Measurements from ENCODE around the gene DOCK1.

Gene DOCK1

GRCh38 chr10:127190427-127190826, 285.2 kb downstream of the DOCK1 start:
- DNase-seq: no peak

- DNase-seq: no peak
These were observed 287.9 kb downstream of the DOCK1 start for GRCh38 chr10:127193125-127193524.

GRCh38 chr10:127194111-127194510, 288.9 kb downstream of the DOCK1 start:
- DNase-seq: no peak

- no peak for DNase-seq
These were observed 289.4 kb downstream of the DOCK1 start for GRCh38 chr10:127194599-127194998.

- DNase-seq: no peak
These were observed 289.8 kb downstream of the DOCK1 start for GRCh38 chr10:127195041-127195506.

GRCh38 chr10:127195571-127196281, 290.5 kb downstream of the DOCK1 start:
- DNase-seq: no peak

GRCh38 chr10:127196282-127197153, 291.3 kb downstream of the DOCK1 start, which contains the start of gene INSYN2A:
INSYN2A (minus strand) TSS chr10:127196591; CDS start chr10:127176395, 20,196 bp downstream.
- peak; percentile 73 for DNase-seq

GRCh38 chr10:127197154-127197432, 291.9 kb downstream of the DOCK1 start:
- no peak for DNase-seq

- no peak for DNase-seq
These were observed 293.1 kb downstream of the DOCK1 start for GRCh38 chr10:127198307-127198706.

GRCh38 chr10:127198721-127199120, 293.5 kb downstream of the DOCK1 start:
- no peak for DNase-seq

- DNase-seq: no peak
These were observed 295.4 kb downstream of the DOCK1 start for GRCh38 chr10:127200646-127201045.

GRCh38 chr10:127203067-127203466, 297.8 kb downstream of the DOCK1 start:
- no peak for DNase-seq

GRCh38 chr10:127207081-127207480, 301.9 kb downstream of the DOCK1 start:
- DNase-seq: no peak

GRCh38 chr10:127210936-127211466, 305.8 kb downstream of the DOCK1 start:
- no peak for DNase-seq

- DNase-seq: no peak
These were observed 310.6 kb downstream of the DOCK1 start for GRCh38 chr10:127215866-127216265.

GRCh38 chr10:127216274-127216673, 311.0 kb downstream of the DOCK1 start:
- no peak for DNase-seq

GRCh38 chr10:127216786-127217185, 311.6 kb downstream of the DOCK1 start:
- DNase-seq: no peak

- no peak for DNase-seq
These were observed 313.4 kb downstream of the DOCK1 start for GRCh38 chr10:127218658-127219057.

- DNase-seq: no peak
These were observed 316.1 kb downstream of the DOCK1 start for GRCh38 chr10:127221281-127221680.

- no peak for DNase-seq
These were observed 321.8 kb downstream of the DOCK1 start for GRCh38 chr10:127227027-127227426.

- DNase-seq: no peak
These were observed 322.4 kb downstream of the DOCK1 start for GRCh38 chr10:127227663-127228062.

- peak; percentile 60 for DNase-seq
These were observed 323.1 kb downstream of the DOCK1 start for GRCh38 chr10:127228195-127228787.

- DNase-seq: no peak
These were observed 329.1 kb downstream of the DOCK1 start for GRCh38 chr10:127234306-127234800.

Data from midbrain (tissue), 1 donor.